Measurements from ENCODE around the gene PPP6R3.
"Not testable (repeated sequence)": the region's sequence is repeated elsewhere in the genome, so short reads cannot be mapped to it uniquely, and the experiment has no call there.

The PPP6R3 gene

GRCh38 chr11:68525930-68526329 lies 65.4 kb downstream of the PPP6R3 start:
- no peak for DNase-seq (ENCODE audit: low spot score)

- no peak for DNase-seq (ENCODE audit: low spot score)
These were observed 67.0 kb downstream of the PPP6R3 start for GRCh38 chr11:68527585-68527984.

GRCh38 chr11:68528630-68529029 lies 68.1 kb downstream of the PPP6R3 start:
- no peak for DNase-seq (ENCODE audit: low spot score)

- no peak for DNase-seq (ENCODE audit: low spot score)
These were observed 70.7 kb downstream of the PPP6R3 start for GRCh38 chr11:68531129-68531693.

GRCh38 chr11:68532727-68533369 lies 72.3 kb downstream of the PPP6R3 start:
- no peak for DNase-seq (ENCODE audit: low spot score)

GRCh38 chr11:68533945-68534344 lies 73.4 kb downstream of the PPP6R3 start:
- no peak for DNase-seq (ENCODE audit: low spot score)

GRCh38 chr11:68535098-68535497 lies 74.5 kb downstream of the PPP6R3 start:
- DNase-seq (ENCODE audit: low spot score), result no peak

GRCh38 chr11:68536706-68537105 lies 76.2 kb downstream of the PPP6R3 start:
- no peak for DNase-seq (ENCODE audit: low spot score)

- DNase-seq (ENCODE audit: low spot score), result no peak
These were observed 77.5 kb downstream of the PPP6R3 start for GRCh38 chr11:68538025-68538424.

- no peak for DNase-seq (ENCODE audit: low spot score)
These were observed 78.8 kb downstream of the PPP6R3 start for GRCh38 chr11:68539395-68539794.

- DNase-seq (ENCODE audit: low spot score), result not testable (repeated sequence)
These were observed 80.0 kb downstream of the PPP6R3 start for GRCh38 chr11:68540504-68540903.

GRCh38 chr11:68541116-68541515 lies 80.6 kb downstream of the PPP6R3 start:
- no peak for DNase-seq (ENCODE audit: low spot score)

GRCh38 chr11:68541991-68542390 lies 81.4 kb downstream of the PPP6R3 start:
- no peak for DNase-seq (ENCODE audit: low spot score)

- no peak for DNase-seq (ENCODE audit: low spot score)
These were observed 82.1 kb downstream of the PPP6R3 start for GRCh38 chr11:68542617-68543016.

GRCh38 chr11:68543594-68543993 lies 83.0 kb downstream of the PPP6R3 start:
- DNase-seq (ENCODE audit: low spot score), result no peak

GRCh38 chr11:68545347-68545746 lies 84.8 kb downstream of the PPP6R3 start:
- no peak for DNase-seq (ENCODE audit: low spot score)

- DNase-seq (ENCODE audit: low spot score), result no peak
These were observed 85.2 kb downstream of the PPP6R3 start for GRCh38 chr11:68545796-68546195.

GRCh38 chr11:68546555-68546954 lies 86.0 kb downstream of the PPP6R3 start:
- DNase-seq (ENCODE audit: low spot score), result no peak

- DNase-seq (ENCODE audit: low spot score), result no peak
These were observed 89.4 kb downstream of the PPP6R3 start for GRCh38 chr11:68549789-68550484.

- no peak for DNase-seq (ENCODE audit: low spot score)
These were observed 89.9 kb downstream of the PPP6R3 start for GRCh38 chr11:68550485-68550817.

- DNase-seq (ENCODE audit: low spot score), result no peak
These were observed 90.7 kb downstream of the PPP6R3 start for GRCh38 chr11:68551223-68551622.

GRCh38 chr11:68551777-68552176 lies 91.2 kb downstream of the PPP6R3 start:
- no peak for DNase-seq (ENCODE audit: low spot score)

- no peak for DNase-seq (ENCODE audit: low spot score)
These were observed 92.0 kb downstream of the PPP6R3 start for GRCh38 chr11:68552542-68552941.

GRCh38 chr11:68560216-68560615 lies 99.7 kb downstream of the PPP6R3 start:
- no peak for DNase-seq (ENCODE audit: low spot score)
